AG09319 (cell line): Measurements from ENCODE around the gene ARHGAP44.

Experiments used
- DNase-seq: peaks from one replicate; pipeline ENCODE4 v3.0.0-alpha.2; 2010; ENCODE audit warnings: low read depth; ENCODE audit errors: extremely low read depth
- CTCF ChIP-seq: IDR thresholded peaks from 2 replicates; pipeline ENCODE4 v1.5.1; 2011; ENCODE audit warnings: low read depth, mild to moderate bottlenecking, inconsistent platforms, low read length, moderate library complexity

The ARHGAP44 gene

GRCh38 chr17:12850996-12851395 lies 61.7 kb downstream of the ARHGAP44 start:
- no peak for DNase-seq
- TF ChIP-seq CTCF = no peak

DNA sequence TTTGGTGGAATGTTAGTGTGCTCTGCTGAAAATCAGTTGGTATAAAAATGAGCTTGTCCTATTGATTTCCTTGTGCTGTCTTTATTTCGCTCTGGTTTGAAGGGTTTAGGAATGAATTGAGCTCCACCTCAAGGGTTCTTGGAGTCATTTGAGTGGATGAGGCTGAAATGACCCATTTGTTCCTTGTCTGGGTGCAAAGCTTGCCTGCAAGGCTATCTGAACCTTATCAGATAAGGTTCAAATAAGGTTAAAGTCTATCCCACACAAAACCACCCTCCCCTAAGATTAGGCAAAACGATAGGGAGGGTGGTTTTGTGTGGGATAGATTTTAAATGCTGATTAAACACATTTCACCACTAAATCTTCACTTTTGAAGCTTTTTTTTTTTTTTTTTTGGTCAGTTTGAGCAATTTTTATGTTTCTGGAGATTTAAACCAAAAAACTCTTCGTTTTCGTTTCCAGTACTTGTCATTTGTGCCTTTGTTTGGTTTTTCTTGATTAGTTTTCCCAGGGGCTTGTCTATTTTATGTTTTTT lies 62.7 kb downstream of the ARHGAP44 start:
- no peak for DNase-seq
- no peak for TF ChIP-seq CTCF

DNA sequence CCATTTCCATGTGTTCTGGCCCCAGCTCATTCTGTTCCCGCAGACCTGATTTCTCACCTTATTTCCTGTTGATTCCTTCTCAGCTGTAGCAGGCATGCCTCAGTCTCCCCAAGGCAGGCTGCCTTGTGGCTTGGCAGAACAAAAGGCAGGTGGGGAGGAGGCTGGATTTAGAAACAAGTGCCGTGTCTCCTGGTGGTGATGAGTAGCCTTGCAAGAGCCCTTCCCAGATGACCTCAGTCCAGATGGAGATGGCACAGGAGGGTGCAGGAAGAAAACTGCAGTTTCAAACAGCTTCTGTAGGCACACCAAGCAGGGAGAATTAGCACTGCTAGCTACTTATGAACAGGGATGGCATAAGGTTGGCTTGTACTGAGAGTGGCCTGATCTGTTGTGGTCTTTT lies 64.6 kb downstream of the ARHGAP44 start:
- no peak for TF ChIP-seq CTCF
- DNase-seq = no peak

DNA sequence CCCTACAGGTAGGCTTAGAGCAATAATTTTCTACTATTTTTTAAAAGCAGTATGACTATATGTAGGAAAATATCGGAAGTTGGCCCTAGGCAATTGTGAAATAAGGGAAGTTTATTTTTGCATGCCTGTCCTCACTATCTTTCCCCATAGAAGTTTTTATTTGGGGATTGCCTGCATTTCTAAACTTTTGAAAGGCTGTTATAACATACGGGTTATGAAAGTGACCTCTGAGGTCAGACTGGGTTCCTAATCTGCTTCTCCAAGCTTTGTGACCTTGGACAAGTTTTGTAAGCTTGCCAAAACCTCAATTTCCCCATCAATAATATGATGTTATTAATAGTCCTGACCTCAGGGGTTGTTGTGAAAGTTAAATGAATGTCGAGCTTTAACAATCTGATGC lies 67.1 kb downstream of the ARHGAP44 start:
- TF ChIP-seq CTCF = no peak

GRCh38 chr17:12857592-12857991 lies 68.3 kb downstream of the ARHGAP44 start:
- DNase-seq = no peak
- TF ChIP-seq CTCF = no peak

More for the DNA sequence above, 67.1 kb downstream of the ARHGAP44 start:
- no peak for DNase-seq

GRCh38 chr17:12859520-12859919 lies 70.2 kb downstream of the ARHGAP44 start:
- no peak for TF ChIP-seq CTCF
- no peak for DNase-seq

DNA sequence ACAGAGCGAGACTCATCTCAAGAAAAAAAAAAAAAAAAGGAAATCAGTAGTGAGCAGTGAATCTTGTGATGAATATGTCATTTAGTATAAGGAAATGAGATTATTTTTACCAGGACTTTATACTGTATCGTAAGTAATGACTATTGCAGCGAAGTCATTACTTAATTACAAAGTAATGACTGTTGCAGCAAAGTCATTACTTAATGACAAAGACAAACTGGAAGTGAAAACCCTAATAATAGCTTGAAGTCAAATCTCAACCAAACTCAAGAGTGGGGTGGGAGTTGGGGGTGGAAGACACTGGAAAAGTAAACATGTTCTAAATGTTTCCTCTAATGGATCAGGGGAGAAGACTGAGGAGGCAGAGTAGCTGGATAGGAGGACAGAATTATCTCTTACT lies 76.5 kb downstream of the ARHGAP44 start:
- TF ChIP-seq CTCF = no peak
- no peak for DNase-seq
